Mammary epithelial cell (primary cell): ENCODE results near the gene CARD19.

ENCODE experiments used
- CTCF ChIP-seq, 2 donors: IDR thresholded peaks in 1 of 2; conservative IDR thresholded peaks in 1 of 2; 2 replicates each; pipeline ENCODE4 v1.5.1; 2011 to 2012; ENCODE audit warnings: inconsistent platforms in 2 of 2, low read length in 2 of 2, mild to moderate bottlenecking in 2 of 2, control low read depth in 1 of 2, low read depth in 1 of 2; ENCODE audit not compliant: insufficient read depth in 1 of 2; ENCODE audit errors: extremely low read depth in 1 of 2
- EZH2 ChIP-seq: IDR thresholded peaks from 2 replicates; pipeline ENCODE4 v1.6.1; 2012; ENCODE audit warnings: low read length, inconsistent platforms, borderline replicate concordance

DNA sequence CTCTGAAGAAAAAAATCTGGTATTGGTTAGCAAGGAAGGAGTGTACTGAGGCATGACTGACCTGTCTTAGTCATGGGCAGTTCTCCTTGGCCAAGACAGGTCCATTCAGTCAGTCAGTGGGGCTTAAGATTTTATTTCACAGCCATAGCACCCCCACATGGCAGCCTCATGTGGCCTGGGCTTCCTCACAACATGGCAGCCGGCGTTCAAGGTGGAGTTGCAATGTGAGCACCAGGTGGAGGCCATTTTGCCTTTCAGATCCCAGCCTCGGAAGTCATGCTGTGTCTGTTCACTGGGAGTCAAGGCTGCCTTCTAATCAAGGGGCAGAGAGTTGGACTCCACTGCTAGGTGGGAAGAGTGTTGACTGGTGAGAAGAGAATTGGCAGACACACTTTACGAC, 10.3 kb upstream of the CARD19 start:
- TF ChIP-seq CTCF (conservative IDR thresholded peaks at IDR 0.05 in 1 of 2, IDR thresholded peaks at IDR 0.05 in 1 of 2; ENCODE audit: extremely low read depth in 1 of 2, insufficient read depth in 1 of 2, low read depth in 1 of 2, low read length in 2 of 2) (no peak), EZH2 (no peak)
